Measurements from ENCODE around the gene TBC1D9B.

Gene TBC1D9B

DNA sequence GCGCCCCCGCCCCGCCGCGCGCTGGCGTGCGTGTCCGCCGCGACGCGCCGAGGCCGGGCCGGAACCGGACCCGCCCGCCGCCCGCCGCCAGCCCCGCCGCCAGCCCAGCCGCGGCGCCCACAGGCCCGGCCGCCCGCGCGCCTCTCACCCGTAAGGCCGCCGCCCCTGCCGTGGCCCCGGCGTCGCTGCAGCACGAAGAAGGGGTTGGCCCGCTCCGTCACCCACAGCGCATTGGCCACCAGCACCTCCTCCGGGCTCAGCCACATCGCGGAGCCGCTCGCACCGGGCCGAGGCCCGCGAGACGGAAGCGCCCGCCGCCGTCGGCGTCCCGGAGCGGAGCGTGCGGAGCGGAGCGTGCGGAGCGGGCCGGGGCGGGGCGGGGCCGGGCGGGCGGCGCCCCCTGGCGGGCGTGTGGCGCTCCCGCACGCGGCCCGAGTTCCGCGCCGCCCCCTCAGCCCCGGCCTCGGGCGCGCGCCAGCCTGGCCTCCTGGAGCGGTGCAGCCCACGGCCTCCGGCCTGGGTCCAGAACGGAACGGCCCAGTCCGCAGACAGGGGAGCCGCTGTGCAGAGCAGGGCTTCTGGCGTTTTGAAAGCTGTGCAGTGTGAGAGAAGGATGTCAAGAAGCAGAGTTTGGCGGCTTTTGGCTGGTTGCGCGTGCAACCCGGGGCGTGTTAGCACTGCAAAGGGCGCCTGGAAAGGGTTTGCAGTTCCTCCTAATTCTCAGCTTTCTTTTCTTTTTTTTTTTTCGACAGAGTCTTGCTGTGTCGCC lies at the start of gene TBC1D9B:
Gene TBC1D9B (minus strand): TSS at position 342 of the 769 bp plus-strand sequence. CDS start 76 bp downstream, at position 266.
- DNase-seq = peak; percentile 84

GRCh38 chr5:179955630-179956029 lies 47.9 kb upstream of the TBC1D9B start:
- DNase-seq = no peak

GRCh38 chr5:179955062-179955461 lies 47.4 kb upstream of the TBC1D9B start:
- no peak for DNase-seq

DNA sequence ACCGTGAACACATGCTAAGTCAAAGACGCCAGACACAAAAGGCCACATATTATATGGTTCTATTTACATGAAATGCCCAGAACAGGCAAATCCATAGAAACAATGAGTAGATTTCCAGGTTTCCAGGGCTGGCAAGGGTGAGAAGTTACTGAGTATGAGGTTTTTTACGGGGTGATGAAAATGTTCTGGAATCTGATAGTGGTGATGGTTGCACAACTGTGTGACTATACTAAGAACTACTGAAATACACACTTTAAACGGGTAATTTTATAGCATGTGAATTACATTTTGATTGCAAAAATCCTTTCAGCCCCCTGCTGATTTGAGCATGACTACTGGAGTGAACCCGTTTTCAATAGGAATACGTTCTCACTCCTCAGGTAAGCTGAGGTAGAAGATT lies 46.7 kb upstream of the TBC1D9B start:
- no peak for DNase-seq

GRCh38 chr5:179953987-179954386 lies 46.3 kb upstream of the TBC1D9B start:
- no peak for DNase-seq

- DNase-seq = no peak
Measured at GRCh38 chr5:179936976-179937681, 29.4 kb upstream of the TBC1D9B start.

- no peak for DNase-seq
Measured at GRCh38 chr5:179930788-179931473, 23.2 kb upstream of the TBC1D9B start.

DNA sequence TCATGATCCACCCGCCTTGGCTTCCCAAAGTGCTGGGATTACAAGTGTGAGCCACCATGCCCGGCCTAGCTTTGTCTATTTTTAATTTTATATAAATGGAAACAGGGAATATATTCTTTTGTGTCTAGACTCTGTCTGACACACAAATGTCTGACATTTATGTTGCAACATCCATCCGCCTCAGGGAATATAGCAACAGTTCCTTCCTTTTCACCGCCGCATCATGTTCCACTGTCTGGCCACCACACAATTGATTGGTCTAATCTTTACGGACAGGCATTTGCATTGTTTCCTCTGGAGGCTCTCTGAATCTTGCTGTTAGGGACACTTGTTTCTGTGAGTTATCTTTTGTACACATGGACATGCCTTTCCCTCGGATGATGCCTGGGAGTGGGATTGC lies 20.1 kb upstream of the TBC1D9B start:
- DNase-seq = no peak

DNA sequence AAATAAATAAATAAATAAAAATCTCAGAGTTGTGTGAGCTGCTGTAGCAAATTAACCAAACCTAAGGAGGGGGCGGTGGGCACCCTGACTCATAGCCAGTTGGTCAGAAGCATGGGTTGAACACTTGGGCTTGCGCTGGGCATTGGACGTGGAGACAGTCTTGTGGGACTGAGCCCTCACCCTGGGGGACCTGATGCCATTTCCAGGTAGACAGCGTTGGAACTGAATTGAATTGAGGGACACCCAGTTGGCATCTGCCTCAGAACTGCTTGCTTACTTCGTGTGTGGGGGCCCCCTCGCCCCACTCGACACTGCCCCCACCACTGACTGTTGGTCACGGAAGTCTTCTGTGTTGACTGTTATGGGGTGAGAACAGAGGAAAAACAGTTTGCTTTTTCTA lies 19.0 kb upstream of the TBC1D9B start:
- DNase-seq = no peak

- no peak for DNase-seq
Measured at GRCh38 chr5:179923436-179923835, 15.7 kb upstream of the TBC1D9B start.

GRCh38 chr5:179920175-179920574 lies 12.5 kb upstream of the TBC1D9B start:
- no peak for DNase-seq

DNA sequence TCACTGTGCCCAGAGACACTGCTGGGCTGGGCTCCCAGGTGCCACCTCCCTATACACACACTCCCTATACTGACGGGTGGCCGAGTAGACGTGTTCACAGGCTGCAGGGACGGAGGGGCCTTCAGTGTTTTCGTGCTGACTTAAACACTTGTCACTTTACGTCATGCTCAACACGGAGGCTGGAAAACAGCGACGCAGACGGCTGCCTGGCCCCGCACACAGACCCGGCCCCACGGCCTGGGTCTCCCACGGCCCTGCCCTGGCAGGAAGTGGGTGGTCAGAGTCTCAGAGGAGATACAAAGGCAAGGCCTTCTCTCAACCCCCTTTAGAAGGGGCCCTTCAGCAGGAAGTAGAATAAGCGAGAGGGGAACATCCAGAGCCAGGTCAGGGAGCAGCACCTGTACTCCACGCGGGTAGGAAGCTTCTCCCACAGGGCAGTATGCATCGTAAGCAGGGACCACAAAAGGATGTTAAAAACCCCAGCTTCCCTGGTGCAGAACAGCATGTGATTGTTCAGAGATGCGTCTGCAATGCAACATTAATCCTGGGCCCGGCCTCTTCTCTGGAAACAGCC lies 11.9 kb upstream of the TBC1D9B start:
- DNase-seq = no peak

GRCh38 chr5:179918742-179919486 lies 11.2 kb upstream of the TBC1D9B start:
- no peak for DNase-seq

GRCh38 chr5:179916523-179916922 lies 8.8 kb upstream of the TBC1D9B start:
- DNase-seq = no peak

DNA sequence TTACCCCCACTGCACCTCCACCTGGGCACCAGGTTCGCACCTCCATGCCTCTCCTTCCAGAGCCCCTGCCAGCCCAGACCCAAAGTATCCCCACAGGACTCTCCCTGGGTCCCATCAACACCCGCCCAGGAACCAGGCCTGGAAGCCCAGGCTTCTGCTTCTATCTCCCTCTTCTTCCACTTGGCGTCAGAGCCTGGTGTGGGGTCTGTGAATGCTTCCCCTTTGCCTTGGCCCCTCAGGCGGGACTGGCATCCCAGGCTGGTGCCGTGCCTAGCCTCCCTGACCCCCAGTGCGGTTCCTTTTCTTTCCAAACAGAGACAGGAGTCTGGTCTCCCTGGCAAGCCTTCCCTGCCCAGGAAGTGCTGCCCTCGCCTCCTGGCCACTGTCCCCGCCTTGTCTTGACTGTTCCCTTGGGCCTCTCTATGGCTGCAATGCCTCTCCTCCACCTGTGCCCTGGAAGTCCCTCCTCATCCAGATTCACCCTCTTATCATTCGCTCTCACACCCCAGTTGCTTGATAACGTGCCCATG lies 7.8 kb upstream of the TBC1D9B start:
- no peak for DNase-seq

DNA sequence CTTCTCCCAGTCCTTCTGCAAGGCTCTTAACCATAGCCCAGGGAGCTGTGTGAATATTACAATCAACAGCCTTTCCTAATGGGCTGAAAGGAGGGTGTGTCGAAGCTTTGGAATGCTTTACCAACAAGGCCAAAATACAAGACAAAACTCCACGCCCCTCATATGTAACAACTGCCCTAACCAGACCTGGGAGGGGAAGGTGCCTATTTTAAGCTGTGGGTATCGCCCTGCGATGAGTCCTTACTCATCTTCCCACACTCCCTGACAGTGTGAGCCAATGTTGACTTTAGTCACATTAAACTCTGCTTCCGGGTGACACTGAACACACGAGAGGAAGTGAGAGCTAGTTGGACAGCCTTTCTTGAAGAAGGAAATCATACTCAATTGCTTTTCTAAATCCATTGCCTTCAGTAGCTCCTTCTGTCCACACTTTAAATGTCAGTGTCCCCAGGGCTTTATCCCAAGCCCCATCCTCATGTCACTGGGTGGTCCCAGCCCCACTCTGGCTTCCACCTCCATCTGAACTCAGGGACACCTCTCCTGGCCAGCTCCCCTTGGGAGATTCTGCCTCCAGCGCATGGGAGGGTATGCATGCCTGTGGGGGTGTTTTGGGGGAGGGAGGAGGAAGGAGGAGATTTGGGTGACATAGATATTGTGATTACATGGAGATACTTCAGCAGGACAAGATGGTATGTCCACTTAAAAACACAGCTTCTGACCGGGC lies 6.5 kb upstream of the TBC1D9B start:
- no peak for DNase-seq

- DNase-seq = no peak
Measured at GRCh38 chr5:179913461-179913860, 5.8 kb upstream of the TBC1D9B start.

DNA sequence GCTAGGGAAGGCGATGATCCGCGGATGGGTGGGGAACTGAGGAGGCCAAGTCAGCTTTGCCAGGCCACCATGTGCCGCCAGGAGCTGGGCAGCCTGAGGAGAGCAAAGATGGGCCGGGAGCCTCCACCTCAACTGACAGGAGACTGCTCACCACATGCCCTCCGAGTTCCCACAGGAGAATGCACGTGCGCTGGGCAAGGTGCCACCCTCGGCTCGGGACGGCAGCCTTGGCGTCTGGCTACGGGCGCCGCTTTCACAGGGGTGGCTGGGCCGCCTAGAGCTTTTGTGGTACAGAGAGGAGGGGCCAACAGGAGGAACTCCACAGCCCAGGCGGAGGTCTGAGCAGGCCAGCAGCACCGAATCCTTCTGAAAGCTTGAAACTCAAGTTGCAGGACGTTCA lies 5.3 kb upstream of the TBC1D9B start:
- no peak for DNase-seq

GRCh38 chr5:179912386-179912785 lies 4.7 kb upstream of the TBC1D9B start:
- no peak for DNase-seq

DNA sequence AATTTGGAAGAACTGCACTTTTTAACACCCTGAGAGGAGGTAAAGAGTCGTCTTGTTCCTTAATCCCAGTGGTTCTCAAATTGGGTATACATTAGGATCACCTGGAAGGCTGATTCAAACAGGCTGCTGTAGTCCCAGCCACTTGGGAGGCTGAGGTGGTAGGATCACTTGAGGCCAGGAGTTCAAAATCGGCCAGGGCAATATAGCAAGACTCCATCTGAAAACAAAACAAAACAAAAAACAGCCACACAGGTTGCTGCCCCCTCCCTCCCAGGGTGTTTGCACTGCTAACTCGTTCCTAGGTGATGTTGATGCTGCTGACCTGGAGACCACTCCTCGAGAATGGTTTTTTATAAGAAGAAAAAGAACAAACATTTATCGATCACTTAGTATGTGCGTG lies 1.5 kb upstream of the TBC1D9B start:
- no peak for DNase-seq

DNA sequence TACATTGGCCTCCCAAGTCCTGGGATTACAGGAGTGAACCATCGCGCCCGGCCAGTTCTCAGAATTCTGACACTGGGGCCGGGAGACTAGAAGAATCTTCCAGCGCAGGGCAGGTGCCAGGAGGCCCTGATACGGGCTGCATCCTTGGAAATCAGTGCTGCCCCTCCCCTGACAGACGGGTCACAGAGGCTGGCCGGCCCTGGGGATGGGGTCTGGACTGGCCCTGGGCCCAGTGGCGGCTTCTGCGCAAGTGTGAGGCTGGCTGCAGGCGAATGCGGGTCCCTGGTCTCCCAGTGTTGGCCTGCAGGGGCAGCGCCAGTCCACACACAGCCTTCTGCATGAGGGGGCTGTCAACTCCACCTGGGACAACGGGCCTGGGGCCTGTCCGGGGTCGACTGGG lies 831 bp upstream of the TBC1D9B start:
- peak; percentile 37 for DNase-seq
